DMS53 (cell line): ENCODE results near the gene LRWD1.
"Not testable (repeated sequence)": the region's sequence is repeated elsewhere in the genome, so short reads cannot be mapped to it uniquely, and the experiment has no call there.

Experiments
- DNase-seq: peaks from one replicate; lab custom pipeline; 2025; lab: John Stamatoyannopoulos, UW

The LRWD1 gene

GRCh38 chr7:102468478-102469350 is 3.9 kb downstream of the LRWD1 start:
- no peak for DNase-seq

- DNase-seq = no peak
These were observed 4.7 kb downstream of the LRWD1 start for GRCh38 chr7:102469351-102469971.

GRCh38 chr7:102469972-102470825 is 5.4 kb downstream of the LRWD1 start:
- no peak for DNase-seq

GRCh38 chr7:102471791-102472125 is 7.0 kb downstream of the LRWD1 start:
- no peak for DNase-seq

- DNase-seq = no peak
These were observed 7.6 kb downstream of the LRWD1 start for GRCh38 chr7:102472126-102473041.

- DNase-seq = no peak
These were observed 8.6 kb downstream of the LRWD1 start for GRCh38 chr7:102473271-102473991.

- DNase-seq = not testable (repeated sequence)
These were observed 9.3 kb downstream of the LRWD1 start for GRCh38 chr7:102474116-102474515.

- DNase-seq = not testable (repeated sequence)
These were observed 10.1 kb downstream of the LRWD1 start for GRCh38 chr7:102474736-102475435.

- not testable (repeated sequence) for DNase-seq
These were observed 13.8 kb downstream of the LRWD1 start, which contains the start of gene POLR2J for GRCh38 chr7:102478314-102479208. TSS of gene POLR2J (minus strand) at chr7:102478922. CDS start at chr7:102478860, 62 bp downstream.

- DNase-seq = not testable (repeated sequence)
These were observed 14.4 kb downstream of the LRWD1 start for GRCh38 chr7:102479209-102479584.

GRCh38 chr7:102479982-102480637 is 15.3 kb downstream of the LRWD1 start:
- not testable (repeated sequence) for DNase-seq

GRCh38 chr7:102481962-102482361 is 17.2 kb downstream of the LRWD1 start:
- DNase-seq = not testable (repeated sequence)

- DNase-seq = not testable (repeated sequence)
These were observed 19.5 kb downstream of the LRWD1 start for GRCh38 chr7:102484317-102484716.

- not testable (repeated sequence) for DNase-seq
These were observed 25.8 kb downstream of the LRWD1 start for GRCh38 chr7:102490529-102491075.

GRCh38 chr7:102493220-102493935 is 28.6 kb downstream of the LRWD1 start:
- DNase-seq = not testable (repeated sequence)

GRCh38 chr7:102494026-102494425 is 29.2 kb downstream of the LRWD1 start:
- not testable (repeated sequence) for DNase-seq

GRCh38 chr7:102494473-102495149 is 29.8 kb downstream of the LRWD1 start:
- not testable (repeated sequence) for DNase-seq
